ENCODE results near the gene SUCO. TPM values are rescaled to one million over a fixed set of nuclear protein-coding genes. Genes with fewer than 3 reads are reported as not detected.
"Not testable (repeated sequence)": the region's sequence is repeated elsewhere in the genome, so short reads cannot be mapped to it uniquely, and the experiment has no call there.

SUCO gene
- total RNA-seq, 2 experiments from 2014 or later = 22.8 TPM

- H3K4me1 Mint-ChIP-seq (ENCODE audit: low read depth) = peaks cover 28% of the 10 kb centered on the region
- POLR2A ChIA-PET = no interaction called here
- DNase-seq (no peak), ATAC-seq (no peak)
- CTCF ChIA-PET = interaction anchor here (0.9 to 1.6 kb wide), 4 partner anchors 25 to 143 kb away, joined by 3 to 4 read pairs (median 3); no protein-coding TSS in a partner anchor
- no peak overlapping the region for H3K4me3 Mint-ChIP-seq
- H3K27me3 Mint-ChIP-seq = no peaks in the 10 kb centered on the region
- intact Hi-C loops (cut with micrococcal nuclease) = no loop called here
- peaks cover 3% of the 10 kb centered on the region for H3K9me3 Mint-ChIP-seq
- H3K36me3 Mint-ChIP-seq (ENCODE audit: low read depth) = peaks cover 22% of the 10 kb centered on the region
- H3K27ac Mint-ChIP-seq = no peak overlapping the region
- TF ChIP-seq, protein P1, sequence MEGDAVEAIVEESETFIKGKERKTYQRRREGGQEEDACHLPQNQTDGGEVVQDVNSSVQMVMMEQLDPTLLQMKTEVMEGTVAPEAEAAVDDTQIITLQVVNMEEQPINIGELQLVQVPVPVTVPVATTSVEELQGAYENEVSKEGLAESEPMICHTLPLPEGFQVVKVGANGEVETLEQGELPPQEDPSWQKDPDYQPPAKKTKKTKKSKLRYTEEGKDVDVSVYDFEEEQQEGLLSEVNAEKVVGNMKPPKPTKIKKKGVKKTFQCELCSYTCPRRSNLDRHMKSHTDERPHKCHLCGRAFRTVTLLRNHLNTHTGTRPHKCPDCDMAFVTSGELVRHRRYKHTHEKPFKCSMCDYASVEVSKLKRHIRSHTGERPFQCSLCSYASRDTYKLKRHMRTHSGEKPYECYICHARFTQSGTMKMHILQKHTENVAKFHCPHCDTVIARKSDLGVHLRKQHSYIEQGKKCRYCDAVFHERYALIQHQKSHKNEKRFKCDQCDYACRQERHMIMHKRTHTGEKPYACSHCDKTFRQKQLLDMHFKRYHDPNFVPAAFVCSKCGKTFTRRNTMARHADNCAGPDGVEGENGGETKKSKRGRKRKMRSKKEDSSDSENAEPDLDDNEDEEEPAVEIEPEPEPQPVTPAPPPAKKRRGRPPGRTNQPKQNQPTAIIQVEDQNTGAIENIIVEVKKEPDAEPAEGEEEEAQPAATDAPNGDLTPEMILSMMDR (IDR thresholded peaks at IDR 0.05) = no peak
Observed at GRCh38 chr1:172585348-172585747, 52.4 kb downstream of the SUCO start.

DNA sequence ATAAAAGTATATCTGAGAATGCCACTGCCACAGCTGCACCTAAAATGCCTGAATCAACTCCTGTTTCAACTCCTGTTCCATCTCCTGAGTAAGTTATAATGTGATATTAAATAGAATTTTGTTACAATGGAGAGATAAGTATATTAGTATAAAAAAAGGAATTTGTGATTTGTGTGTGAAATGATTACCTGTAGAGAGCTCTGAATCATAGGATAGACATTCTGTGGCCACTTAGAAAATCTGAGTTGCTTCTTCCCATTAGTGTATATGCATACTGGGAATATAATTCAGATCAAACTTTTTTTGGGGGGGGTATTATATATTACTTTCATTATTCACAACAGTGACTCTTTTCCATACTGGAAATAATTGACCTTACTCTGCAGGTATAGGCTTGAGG is 52.9 kb downstream of the SUCO start:
- no peak overlapping the region for H3K4me3 Mint-ChIP-seq
- peaks cover 3% of the 10 kb centered on the region for H3K9me3 Mint-ChIP-seq
- H3K27me3 Mint-ChIP-seq = no peaks in the 10 kb centered on the region
- H3K36me3 Mint-ChIP-seq (ENCODE audit: low read depth) = peaks cover 28% of the 10 kb centered on the region
- no peak overlapping the region for H3K27ac Mint-ChIP-seq
- no peak for DNase-seq
- intact Hi-C loops (cut with micrococcal nuclease) = no loop called here
- ATAC-seq = no peak
- peaks cover 28% of the 10 kb centered on the region for H3K4me1 Mint-ChIP-seq (ENCODE audit: low read depth)
- TF ChIP-seq, protein P1 (IDR thresholded peaks at IDR 0.05) = no peak
- CTCF ChIA-PET = interaction anchor here (0.9 to 1.0 kb wide), 2 partner anchors 134 to 141 kb away, joined by 3 read pairs; no protein-coding TSS in a partner anchor
- POLR2A ChIA-PET = no interaction called here

DNA sequence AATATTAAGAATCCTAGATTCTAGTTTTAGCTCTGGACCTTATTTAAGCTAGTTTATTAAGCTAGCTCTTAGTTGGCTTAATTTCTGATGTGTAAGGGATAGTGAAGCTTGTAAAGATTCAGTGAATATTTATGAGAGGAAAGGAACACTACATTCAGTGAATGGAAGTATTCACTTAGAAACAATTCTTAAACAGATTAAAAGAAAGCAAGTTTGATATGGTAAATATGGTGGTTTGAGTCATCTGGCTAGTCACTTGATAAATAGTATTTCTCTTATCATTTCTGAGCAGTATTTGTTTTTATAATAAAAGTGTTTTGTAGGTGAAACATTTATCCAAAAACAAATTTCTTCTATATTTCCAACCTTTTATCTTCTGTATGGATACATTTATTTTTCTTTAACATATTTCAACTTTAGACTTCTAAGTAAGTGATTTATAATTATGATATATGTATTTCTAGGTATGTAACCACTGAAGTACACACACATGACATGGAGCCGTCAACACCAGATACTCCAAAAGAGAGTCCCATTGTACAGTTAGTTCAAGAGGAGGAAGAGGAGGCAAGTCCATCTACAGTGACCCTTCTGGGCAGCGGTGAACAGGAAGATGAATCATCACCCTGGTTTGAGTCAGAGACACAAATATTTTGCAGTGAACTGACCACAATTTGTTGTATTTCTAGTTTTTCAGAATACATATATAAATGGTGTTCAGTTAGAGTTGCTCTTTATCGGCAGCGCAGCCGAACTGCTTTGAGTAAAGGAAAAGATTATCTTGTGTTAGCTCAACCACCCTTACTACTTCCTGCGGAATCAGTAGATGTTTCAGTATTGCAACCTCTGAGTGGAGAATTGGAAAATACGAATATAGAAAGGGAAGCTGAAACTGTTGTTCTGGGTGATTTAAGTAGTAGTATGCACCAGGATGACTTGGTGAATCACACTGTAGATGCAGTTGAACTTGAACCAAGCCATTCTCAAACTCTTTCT is 55.6 kb downstream of the SUCO start:
- Mint-ChIP-seq H3K27ac (peak overlapping the region; percentile 86), H3K9me3 (peaks cover 3% of the 10 kb centered on the region), H3K27me3 (no peaks in the 10 kb centered on the region), H3K4me3 (no peak overlapping the region), H3K4me1 (ENCODE audit: low read depth) (peaks cover 28% of the 10 kb centered on the region), H3K36me3 (ENCODE audit: low read depth) (peaks cover 53% of the 10 kb centered on the region)
- ATAC-seq = peak; percentile 90
- peak; percentile 46 for DNase-seq
- CTCF ChIA-PET = interaction anchor here (1.1 to 3.0 kb wide), 6 partner anchors 22 to 140 kb away, joined by 4 to 15 read pairs (median 4); no protein-coding TSS in a partner anchor
- TF ChIP-seq, protein P1 (IDR thresholded peaks at IDR 0.05) = no peak
- intact Hi-C loops (cut with micrococcal nuclease) = no loop called here
- POLR2A ChIA-PET = interaction anchor here (1.2 kb wide), 1 partner anchor 119 kb away, joined by 3 read pairs; no protein-coding TSS in a partner anchor

- Mint-ChIP-seq H3K27me3 (no peaks in the 10 kb centered on the region), H3K36me3 (ENCODE audit: low read depth) (peaks cover 62% of the 10 kb centered on the region), H3K9me3 (peaks cover 3% of the 10 kb centered on the region), H3K4me3 (no peak overlapping the region), H3K27ac (peak overlapping the region; percentile 86), H3K4me1 (ENCODE audit: low read depth) (peaks cover 28% of the 10 kb centered on the region)
- intact Hi-C loops (cut with micrococcal nuclease) = no loop called here
- DNase-seq (no peak), ATAC-seq (no peak)
- CTCF ChIA-PET = interaction anchor here (1.0 to 3.0 kb wide), 7 partner anchors 9 to 140 kb away, joined by 3 to 15 read pairs (median 4); no protein-coding TSS in a partner anchor
- POLR2A ChIA-PET = interaction anchor here (1.2 kb wide), 1 partner anchor 119 kb away, joined by 3 read pairs; no protein-coding TSS in a partner anchor
- TF ChIP-seq, protein P1 (IDR thresholded peaks at IDR 0.05) = no peak
Observed at GRCh38 chr1:172589553-172589952, 56.6 kb downstream of the SUCO start.

DNA sequence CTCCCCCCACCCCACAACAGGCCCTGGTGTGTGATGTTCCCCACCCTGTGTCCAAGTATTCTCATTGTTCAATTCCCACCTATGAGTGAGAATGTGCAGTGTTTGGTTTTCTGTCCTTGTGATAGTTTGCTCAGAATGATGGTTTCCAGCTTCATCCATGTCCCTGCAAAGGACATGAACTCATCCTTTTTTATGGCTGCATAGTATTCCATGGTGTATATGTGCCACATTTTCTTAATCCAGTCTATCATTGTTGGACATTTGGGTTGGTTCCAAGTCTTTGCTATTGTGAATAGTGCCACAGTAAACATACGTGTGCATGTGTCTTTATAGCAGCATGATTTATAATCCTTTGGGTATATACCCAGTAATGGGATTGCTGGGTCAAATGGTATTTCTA is 58.5 kb downstream of the SUCO start:
- POLR2A ChIA-PET; ATAC-seq; intact Hi-C loops (cut with micrococcal nuclease); H3K4me3 Mint-ChIP-seq; H3K9me3 Mint-ChIP-seq; H3K27ac Mint-ChIP-seq; DNase-seq; H3K27me3 Mint-ChIP-seq: not testable (repeated sequence)
- peaks cover 81% of the 10 kb centered on the region for H3K36me3 Mint-ChIP-seq (ENCODE audit: low read depth)
- CTCF ChIA-PET = interaction anchor here (3.0 kb wide), 1 partner anchor 135 kb away, joined by 15 read pairs; no protein-coding TSS in a partner anchor
- H3K4me1 Mint-ChIP-seq (ENCODE audit: low read depth) = peaks cover 29% of the 10 kb centered on the region

- ATAC-seq, POLR2A ChIA-PET: not testable (repeated sequence)
Observed at GRCh38 chr1:172595066-172595465, 62.1 kb downstream of the SUCO start.

DNA sequence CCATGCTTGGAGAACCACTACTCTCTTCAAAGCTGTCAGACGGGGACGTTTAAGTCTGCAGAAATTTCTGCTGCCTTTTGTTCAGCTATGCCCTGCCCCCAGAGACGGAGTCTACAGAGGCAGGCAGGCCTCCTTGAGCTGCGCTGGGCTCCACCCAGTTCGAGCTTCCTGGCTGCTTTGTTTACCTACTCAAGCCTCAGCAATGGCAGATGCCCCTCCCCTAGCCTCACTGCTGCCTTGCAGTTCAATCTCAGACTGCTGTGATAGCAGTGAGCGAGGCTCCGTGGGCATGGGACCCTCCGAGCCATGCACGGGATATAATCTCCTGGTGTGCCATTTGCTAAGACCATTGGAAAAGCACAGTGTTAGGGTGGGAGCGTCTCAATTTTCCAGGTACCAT is 63.8 kb downstream of the SUCO start:
- DNase-seq; H3K27ac Mint-ChIP-seq; ATAC-seq; H3K4me1 Mint-ChIP-seq (ENCODE audit: low read depth); H3K9me3 Mint-ChIP-seq; H3K4me3 Mint-ChIP-seq; POLR2A ChIA-PET; intact Hi-C loops (cut with micrococcal nuclease); H3K27me3 Mint-ChIP-seq: not testable (repeated sequence)
- H3K36me3 Mint-ChIP-seq (ENCODE audit: low read depth) = peaks cover 65% of the 10 kb centered on the region
- CTCF ChIA-PET = interaction anchor here (1.6 to 4.0 kb wide), 3 partner anchors 13 to 130 kb away, joined by 5 to 17 read pairs (median 7); no protein-coding TSS in a partner anchor

More at GRCh38 chr1:172595066-172595465, 62.1 kb downstream of the SUCO start:
- intact Hi-C loops (cut with micrococcal nuclease); H3K4me1 Mint-ChIP-seq (ENCODE audit: low read depth); H3K4me3 Mint-ChIP-seq; DNase-seq; H3K9me3 Mint-ChIP-seq; H3K27me3 Mint-ChIP-seq; H3K27ac Mint-ChIP-seq: not testable (repeated sequence)
- peaks cover 77% of the 10 kb centered on the region for H3K36me3 Mint-ChIP-seq (ENCODE audit: low read depth)
- CTCF ChIA-PET = interaction anchor here (2.0 to 4.0 kb wide), 2 partner anchors 15 to 125 kb away, joined by 7 to 17 read pairs; no protein-coding TSS in a partner anchor
